ENCODE data around the gene SPOCK3. TPM values are rescaled to one million over a fixed set of nuclear protein-coding genes. Genes with fewer than 3 reads are reported as not detected.

SPOCK3 gene
- total RNA-seq, 2 donors from 2014 or later: 21.1 to 22.5 TPM

- Mint-ChIP-seq H3K4me3 (no peak overlapping the region), H3K27me3 (ENCODE audit: insufficient read depth) (no peaks in the 10 kb centered on the region), H3K27ac (no peak overlapping the region), H3K9me3 (no peaks in the 10 kb centered on the region), H3K4me1 (peaks cover 2% of the 10 kb centered on the region), H3K36me3 (ENCODE audit: low read depth) (no peaks in the 10 kb centered on the region)
- DNase-seq: no peak
- Histone ChIP-seq H3K36me3 (ENCODE audit: control insufficient read depth, insufficient read depth, low read length) (no peaks in the 10 kb centered on the region), H3K4me3 (ENCODE audit: low read length) (no peak overlapping the region), H3K27ac (ENCODE audit: low read depth, low read length) (no peak overlapping the region), H3K27me3 (ENCODE audit: control insufficient read depth, insufficient read depth, low read length, poor library complexity, severe bottlenecking) (no peaks in the 10 kb centered on the region), H3K9me3 (ENCODE audit: control insufficient read depth, low read length) (no peaks in the 10 kb centered on the region), H3K4me1 (ENCODE audit: control insufficient read depth, insufficient read depth, low read length) (no peaks in the 10 kb centered on the region), H3K9ac (ENCODE audit: extremely low read depth, low read length, poor library complexity, severe bottlenecking) (no peak overlapping the region)
- 92% methylated on average over 4 of the region's 4 CpGs; no CpG with 5 or more reads in 1 of the 2 experiments for WGBS, 2 experiments (ENCODE audit: insufficient coverage in 1 of 2, insufficient read length in 1 of 2)
- no peak for TF ChIP-seq CTCF (conservative IDR thresholded peaks at IDR 0.05)
Measured at GRCh38 chr4:167023364-167023925, 210.8 kb downstream of the SPOCK3 start.

GRCh38 chr4:167021545-167022155, 212.6 kb downstream of the SPOCK3 start:
- no peaks in the 10 kb centered on the region for H3K27me3 Mint-ChIP-seq (ENCODE audit: insufficient read depth)
- H3K4me3 ChIP-seq (ENCODE audit: low read length): no peak overlapping the region
- WGBS, 2 experiments (ENCODE audit: insufficient coverage in 1 of 2, insufficient read length in 1 of 2): 0 to 36% methylated on average over 3 to 10 of the region's 11 CpGs

GRCh38 chr4:167020410-167020809, 213.9 kb downstream of the SPOCK3 start:
- DNase-seq: peak; percentile 71
- Mint-ChIP-seq H3K27ac (no peak overlapping the region), H3K27me3 (ENCODE audit: insufficient read depth) (no peaks in the 10 kb centered on the region), H3K4me3 (no peak overlapping the region), H3K36me3 (ENCODE audit: low read depth) (no peaks in the 10 kb centered on the region), H3K4me1 (peaks cover 2% of the 10 kb centered on the region), H3K9me3 (no peaks in the 10 kb centered on the region)
- peak; percentile 74 for TF ChIP-seq CTCF (conservative IDR thresholded peaks at IDR 0.05)
- H3K9ac ChIP-seq (ENCODE audit: extremely low read depth, low read length, poor library complexity, severe bottlenecking): no peak overlapping the region
- no peaks in the 10 kb centered on the region for H3K9me3 ChIP-seq (ENCODE audit: control insufficient read depth, low read length)
- no peaks in the 10 kb centered on the region for H3K27me3 ChIP-seq (ENCODE audit: control insufficient read depth, insufficient read depth, low read length, poor library complexity, severe bottlenecking)
- 74% methylated on average over 1 of the region's 1 CpG; no CpG with 5 or more reads in 1 of the 2 experiments for WGBS, 2 experiments (ENCODE audit: insufficient coverage in 1 of 2, insufficient read length in 1 of 2)
- H3K36me3 ChIP-seq (ENCODE audit: control insufficient read depth, insufficient read depth, low read length): no peaks in the 10 kb centered on the region
- H3K27ac ChIP-seq (ENCODE audit: low read depth, low read length): no peak overlapping the region
- no peak overlapping the region for H3K4me3 ChIP-seq (ENCODE audit: low read length)
- H3K4me1 ChIP-seq (ENCODE audit: control insufficient read depth, insufficient read depth, low read length): no peaks in the 10 kb centered on the region

More at GRCh38 chr4:167021545-167022155, 212.6 kb downstream of the SPOCK3 start:
- peak; percentile 89 for DNase-seq
- no peaks in the 10 kb centered on the region for H3K9me3 ChIP-seq (ENCODE audit: control insufficient read depth, low read length)
- H3K9me3 Mint-ChIP-seq: no peaks in the 10 kb centered on the region
- H3K27ac Mint-ChIP-seq: no peak overlapping the region
- no peaks in the 10 kb centered on the region for H3K36me3 ChIP-seq (ENCODE audit: control insufficient read depth, insufficient read depth, low read length)
- no peak overlapping the region for H3K4me3 Mint-ChIP-seq
- no peak overlapping the region for H3K9ac ChIP-seq (ENCODE audit: extremely low read depth, low read length, poor library complexity, severe bottlenecking)
- no peak overlapping the region for H3K27ac ChIP-seq (ENCODE audit: low read depth, low read length)
- TF ChIP-seq CTCF (conservative IDR thresholded peaks at IDR 0.05): peak; percentile 92
- H3K36me3 Mint-ChIP-seq (ENCODE audit: low read depth): no peaks in the 10 kb centered on the region
- no peaks in the 10 kb centered on the region for H3K27me3 ChIP-seq (ENCODE audit: control insufficient read depth, insufficient read depth, low read length, poor library complexity, severe bottlenecking)
- peaks cover 2% of the 10 kb centered on the region for H3K4me1 Mint-ChIP-seq
- no peaks in the 10 kb centered on the region for H3K4me1 ChIP-seq (ENCODE audit: control insufficient read depth, insufficient read depth, low read length)
